WERI-Rb-1 (cell line): ENCODE results near the gene KREMEN1.

ENCODE experiments used
- DNase-seq: peaks from one replicate; pipeline ENCODE4 v3.0.0-alpha.2; 2020
- H3K27ac ChIP-seq: fragments of 250-450 bp; sonication (Bioruptor Pico); 2 replicates; pipeline ENCODE4 v1.5.1; 2020; ENCODE audit warnings: mild to moderate bottlenecking, moderate library complexity
- H3K27me3 ChIP-seq: fragments of 250-450 bp; sonication (Bioruptor Pico); 2 replicates; pipeline ENCODE4 v1.5.1; 2021; ENCODE audit warnings: mild to moderate bottlenecking, low read depth, moderate library complexity; ENCODE audit not compliant: insufficient read depth, severe bottlenecking
- H3K36me3 ChIP-seq: fragments of 250-450 bp; sonication (Bioruptor Pico); 2 replicates; pipeline ENCODE4 v1.5.1; 2020; ENCODE audit warnings: mild to moderate bottlenecking, moderate library complexity
- H3K4me3 ChIP-seq: 2 replicates; pipeline ENCODE4 v1.5.1; 2011; ENCODE audit warnings: low read depth, mild to moderate bottlenecking, control low read depth, low read length
- H3K9me3 ChIP-seq: fragments of 250-450 bp; sonication (Bioruptor Pico); 2 replicates; pipeline ENCODE4 v1.5.1; 2021; ENCODE audit warnings: mild to moderate bottlenecking, moderate library complexity; ENCODE audit not compliant: severe bottlenecking
- TF ChIP-seq, protein P1 (sequence below): IDR thresholded peaks from 2 replicates; pipeline ENCODE4 v1.5.1; 2011; ENCODE audit warnings: low read depth, mild to moderate bottlenecking, control low read depth, inconsistent platforms, low read length

KREMEN1 gene

DNA sequence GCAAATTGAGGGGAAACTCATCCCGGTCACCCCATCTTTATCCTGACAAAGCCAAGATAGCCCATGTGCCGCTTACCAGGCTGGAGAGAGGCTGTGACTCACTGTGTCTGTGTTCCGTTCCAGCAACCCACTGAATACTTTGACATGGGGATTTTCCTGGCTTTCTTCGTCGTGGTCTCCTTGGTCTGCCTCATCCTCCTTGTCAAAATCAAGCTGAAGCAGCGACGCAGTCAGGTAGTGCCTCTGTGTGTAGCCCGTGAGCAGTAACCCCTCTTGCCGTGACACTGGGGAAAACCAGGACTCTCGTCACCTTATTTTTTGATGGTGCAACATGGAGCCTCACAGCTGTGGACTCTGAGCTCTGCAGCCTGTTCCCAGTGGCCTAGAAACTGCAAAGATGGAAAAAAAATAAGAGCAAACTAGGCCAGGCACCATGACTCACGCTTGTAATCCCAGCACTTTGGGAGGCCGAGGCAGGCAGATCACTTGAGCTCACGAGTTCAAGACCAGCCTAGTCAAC, 28.1 kb upstream of the KREMEN1 start:
- H3K36me3 ChIP-seq: peaks cover 47% of the 10 kb centered on the region

DNA sequence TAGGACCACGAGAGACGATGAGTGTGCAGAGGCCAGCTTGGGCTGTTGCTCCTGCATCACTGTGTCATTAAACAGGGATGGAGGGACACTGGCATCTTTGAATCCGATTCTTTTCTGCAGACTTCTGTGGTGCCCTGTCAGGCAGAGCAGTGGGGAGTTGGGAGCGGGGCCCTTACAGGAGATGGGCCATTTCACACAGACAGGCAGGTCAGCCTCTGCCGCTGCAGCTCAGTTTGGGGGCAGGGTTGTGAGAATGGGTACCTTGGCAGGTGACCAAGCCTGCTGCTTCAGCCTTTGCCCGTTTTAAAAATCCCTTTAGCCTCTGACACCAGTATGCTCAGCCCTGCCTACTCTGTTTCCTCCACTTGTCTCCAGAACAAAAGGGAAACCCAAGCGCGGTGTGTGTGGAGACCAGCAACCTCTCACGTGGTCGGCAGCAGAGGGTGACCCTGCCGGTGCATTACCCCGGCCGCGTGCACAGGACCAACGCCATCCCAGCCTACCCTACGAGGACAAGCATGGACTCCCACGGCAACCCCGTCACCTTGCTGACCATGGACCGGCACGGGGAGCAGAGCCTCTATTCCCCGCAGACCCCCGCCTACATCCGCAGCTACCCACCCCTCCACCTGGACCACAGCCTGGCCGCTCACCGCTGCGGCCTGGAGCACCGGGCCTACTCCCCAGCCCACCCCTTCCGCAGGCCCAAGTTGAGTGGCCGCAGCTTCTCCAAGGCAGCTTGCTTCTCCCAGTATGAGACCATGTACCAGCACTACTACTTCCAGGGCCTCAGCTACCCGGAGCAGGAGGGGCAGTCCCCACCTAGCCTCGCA, 23.8 kb upstream of the KREMEN1 start:
- Histone ChIP-seq H3K36me3 (peaks cover 52% of the 10 kb centered on the region), H3K4me3 (no peak overlapping the region), H3K27me3 (no peaks in the 10 kb centered on the region), H3K27ac (no peak overlapping the region), H3K9me3 (no peaks in the 10 kb centered on the region)
- DNase-seq: no peak
- TF ChIP-seq, protein P1, sequence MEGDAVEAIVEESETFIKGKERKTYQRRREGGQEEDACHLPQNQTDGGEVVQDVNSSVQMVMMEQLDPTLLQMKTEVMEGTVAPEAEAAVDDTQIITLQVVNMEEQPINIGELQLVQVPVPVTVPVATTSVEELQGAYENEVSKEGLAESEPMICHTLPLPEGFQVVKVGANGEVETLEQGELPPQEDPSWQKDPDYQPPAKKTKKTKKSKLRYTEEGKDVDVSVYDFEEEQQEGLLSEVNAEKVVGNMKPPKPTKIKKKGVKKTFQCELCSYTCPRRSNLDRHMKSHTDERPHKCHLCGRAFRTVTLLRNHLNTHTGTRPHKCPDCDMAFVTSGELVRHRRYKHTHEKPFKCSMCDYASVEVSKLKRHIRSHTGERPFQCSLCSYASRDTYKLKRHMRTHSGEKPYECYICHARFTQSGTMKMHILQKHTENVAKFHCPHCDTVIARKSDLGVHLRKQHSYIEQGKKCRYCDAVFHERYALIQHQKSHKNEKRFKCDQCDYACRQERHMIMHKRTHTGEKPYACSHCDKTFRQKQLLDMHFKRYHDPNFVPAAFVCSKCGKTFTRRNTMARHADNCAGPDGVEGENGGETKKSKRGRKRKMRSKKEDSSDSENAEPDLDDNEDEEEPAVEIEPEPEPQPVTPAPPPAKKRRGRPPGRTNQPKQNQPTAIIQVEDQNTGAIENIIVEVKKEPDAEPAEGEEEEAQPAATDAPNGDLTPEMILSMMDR: no peak

More for the DNA sequence above, 28.1 kb upstream of the KREMEN1 start:
- TF ChIP-seq, protein P1: no peak
- H3K27me3 ChIP-seq: no peaks in the 10 kb centered on the region
- no peak for DNase-seq
- no peak overlapping the region for H3K4me3 ChIP-seq
- H3K9me3 ChIP-seq: no peaks in the 10 kb centered on the region
- no peak overlapping the region for H3K27ac ChIP-seq

DNA sequence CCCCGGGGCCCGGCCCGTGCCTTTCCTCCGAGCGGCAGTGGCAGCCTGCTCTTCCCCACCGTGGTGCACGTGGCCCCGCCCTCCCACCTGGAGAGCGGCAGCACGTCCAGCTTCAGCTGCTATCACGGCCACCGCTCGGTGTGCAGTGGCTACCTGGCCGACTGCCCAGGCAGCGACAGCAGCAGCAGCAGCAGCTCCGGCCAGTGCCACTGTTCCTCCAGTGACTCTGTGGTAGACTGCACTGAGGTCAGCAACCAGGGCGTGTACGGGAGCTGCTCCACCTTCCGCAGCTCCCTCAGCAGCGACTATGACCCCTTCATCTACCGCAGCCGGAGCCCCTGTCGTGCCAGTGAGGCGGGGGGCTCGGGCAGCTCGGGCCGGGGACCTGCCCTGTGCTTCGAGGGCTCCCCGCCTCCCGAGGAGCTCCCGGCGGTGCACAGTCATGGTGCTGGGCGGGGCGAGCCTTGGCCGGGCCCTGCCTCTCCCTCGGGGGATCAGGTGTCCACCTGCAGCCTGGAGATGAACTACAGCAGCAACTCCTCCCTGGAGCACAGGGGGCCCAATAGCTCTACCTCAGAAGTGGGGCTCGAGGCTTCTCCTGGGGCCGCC, 23.1 kb upstream of the KREMEN1 start:
- no peaks in the 10 kb centered on the region for H3K27me3 ChIP-seq
- no peaks in the 10 kb centered on the region for H3K9me3 ChIP-seq
- peaks cover 48% of the 10 kb centered on the region for H3K36me3 ChIP-seq
- TF ChIP-seq, protein P1: no peak
- H3K4me3 ChIP-seq: no peak overlapping the region
- no peak overlapping the region for H3K27ac ChIP-seq
- DNase-seq: no peak

DNA sequence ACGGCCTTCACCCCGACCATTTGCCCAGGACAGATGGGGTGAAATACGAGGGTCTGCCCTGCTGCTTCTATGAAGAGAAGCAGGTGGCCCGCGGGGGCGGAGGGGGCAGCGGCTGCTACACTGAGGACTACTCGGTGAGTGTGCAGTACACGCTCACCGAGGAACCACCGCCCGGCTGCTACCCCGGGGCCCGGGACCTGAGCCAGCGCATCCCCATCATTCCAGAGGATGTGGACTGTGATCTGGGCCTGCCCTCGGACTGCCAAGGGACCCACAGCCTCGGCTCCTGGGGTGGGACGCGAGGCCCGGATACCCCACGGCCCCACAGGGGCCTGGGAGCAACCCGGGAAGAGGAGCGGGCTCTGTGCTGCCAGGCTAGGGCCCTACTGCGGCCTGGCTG, 22.4 kb upstream of the KREMEN1 start:
- H3K9me3 ChIP-seq: no peaks in the 10 kb centered on the region
- TF ChIP-seq, protein P1: no peak
- DNase-seq: no peak
- no peak overlapping the region for H3K27ac ChIP-seq
- no peaks in the 10 kb centered on the region for H3K27me3 ChIP-seq
- H3K4me3 ChIP-seq: no peak overlapping the region
- peaks cover 44% of the 10 kb centered on the region for H3K36me3 ChIP-seq

DNA sequence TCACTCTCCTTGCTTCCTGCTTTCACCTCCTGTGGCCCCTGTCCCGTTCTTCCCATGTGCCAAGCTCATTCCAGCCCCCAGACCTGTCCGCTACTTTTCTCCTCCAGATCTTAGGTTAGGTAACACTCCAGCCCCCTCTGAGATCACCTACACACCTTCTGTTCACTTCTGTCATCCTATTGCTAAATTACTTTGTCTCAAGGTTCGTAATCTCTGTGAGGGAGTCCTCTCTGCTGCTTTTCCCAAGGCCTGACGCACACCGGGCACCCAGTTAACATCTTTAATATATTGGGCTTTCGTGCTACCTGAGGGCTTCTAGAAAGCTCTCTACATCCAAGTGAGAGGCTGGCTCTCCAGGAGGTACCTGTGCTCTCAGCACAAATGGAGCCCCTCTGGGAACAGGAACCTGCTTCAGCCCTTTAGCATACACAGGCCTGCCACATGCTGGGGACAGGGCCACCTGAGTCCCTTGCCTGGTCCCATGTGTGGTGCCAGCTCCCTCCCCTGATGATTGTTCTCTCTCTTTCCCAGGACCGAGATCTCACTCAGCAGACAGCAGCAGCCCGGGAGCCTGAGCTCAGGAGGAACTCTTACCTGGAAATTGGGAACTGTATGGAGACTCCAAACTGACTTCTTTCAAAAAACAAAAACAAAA, 19.7 kb upstream of the KREMEN1 start:
- no peak for DNase-seq
- H3K27ac ChIP-seq: no peak overlapping the region
- TF ChIP-seq, protein P1: no peak

More for the DNA sequence above, 19.7 kb upstream of the KREMEN1 start:
- Histone ChIP-seq H3K36me3 (peaks cover 18% of the 10 kb centered on the region), H3K27me3 (no peaks in the 10 kb centered on the region), H3K9me3 (no peaks in the 10 kb centered on the region), H3K4me3 (no peak overlapping the region)
